Osteocyte (in vitro differentiated cells): ENCODE measurements around the gene TUBD1. TPM values are rescaled to one million over a fixed set of nuclear protein-coding genes. Genes with fewer than 3 reads are reported as not detected.

ENCODE experiments used
- DNase-seq: peaks from one replicate; pipeline ENCODE4 v3.0.0; 2021; ENCODE audit warnings: mixed read lengths; ENCODE audit not compliant: unreplicated experiment; ENCODE audit errors: extremely low spot score
- H3K27ac Mint-ChIP-seq: one replicate; pipeline ENCODE4 v1.8.0; 2021; ENCODE audit warnings: mild to moderate bottlenecking, mixed read lengths; ENCODE audit not compliant: unreplicated experiment
- H3K27me3 Mint-ChIP-seq: one replicate; pipeline ENCODE4 v1.8.0; 2021; ENCODE audit warnings: mixed read lengths; ENCODE audit not compliant: unreplicated experiment
- H3K36me3 Mint-ChIP-seq: one replicate; pipeline ENCODE4 v1.8.0; 2021; ENCODE audit warnings: mixed read lengths; ENCODE audit not compliant: unreplicated experiment
- H3K4me1 Mint-ChIP-seq: one replicate; pipeline ENCODE4 v1.8.0; 2021; ENCODE audit warnings: mixed read lengths; ENCODE audit not compliant: unreplicated experiment
- H3K4me3 Mint-ChIP-seq: one replicate; pipeline ENCODE4 v1.8.0; 2021; ENCODE audit warnings: mild to moderate bottlenecking, moderate library complexity, mixed read lengths; ENCODE audit not compliant: unreplicated experiment
- H3K9me3 Mint-ChIP-seq: one replicate; pipeline ENCODE4 v1.8.0; 2021; ENCODE audit warnings: mixed read lengths; ENCODE audit not compliant: unreplicated experiment
- total RNA-seq: library from RNA; stranded (reverse); gene quantifications from 2 replicates; pipeline ENCODE4 v1.2.1, GENCODE V29; 2021
- TF ChIP-seq, protein P1 (sequence below): fragments of 200-600 bp; sonication (generic); IDR thresholded peaks from 2 replicates; pipeline ENCODE4 v1.5.0; 2021; ENCODE audit warnings: antibody characterized with exemption, mild to moderate bottlenecking, moderate library complexity

TUBD1 gene
- total RNA-seq, 1 donor from 2014 or later = 6.9 TPM

DNA sequence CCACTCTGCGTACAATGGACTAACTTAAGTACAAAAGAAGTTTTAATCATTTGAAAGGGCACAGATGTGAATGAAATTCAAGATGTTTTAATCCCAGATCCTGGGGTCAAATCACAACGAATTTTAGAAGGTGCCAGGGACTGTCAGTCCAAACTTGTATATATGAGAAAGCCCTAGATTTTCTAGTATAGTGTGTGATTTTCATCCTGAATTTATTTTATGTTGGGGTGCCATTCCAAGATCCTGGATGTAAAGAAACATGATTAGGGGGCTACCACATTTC lies 64.3 kb downstream of the TUBD1 start:
- Mint-ChIP-seq H3K4me1 (peaks cover 74% of the 10 kb centered on the region), H3K27me3 (no peaks in the 10 kb centered on the region), H3K4me3 (no peak overlapping the region), H3K27ac (peak overlapping the region; percentile 88), H3K36me3 (peaks cover 2% of the 10 kb centered on the region), H3K9me3 (no peaks in the 10 kb centered on the region)
- DNase-seq = no peak
- TF ChIP-seq, protein P1, sequence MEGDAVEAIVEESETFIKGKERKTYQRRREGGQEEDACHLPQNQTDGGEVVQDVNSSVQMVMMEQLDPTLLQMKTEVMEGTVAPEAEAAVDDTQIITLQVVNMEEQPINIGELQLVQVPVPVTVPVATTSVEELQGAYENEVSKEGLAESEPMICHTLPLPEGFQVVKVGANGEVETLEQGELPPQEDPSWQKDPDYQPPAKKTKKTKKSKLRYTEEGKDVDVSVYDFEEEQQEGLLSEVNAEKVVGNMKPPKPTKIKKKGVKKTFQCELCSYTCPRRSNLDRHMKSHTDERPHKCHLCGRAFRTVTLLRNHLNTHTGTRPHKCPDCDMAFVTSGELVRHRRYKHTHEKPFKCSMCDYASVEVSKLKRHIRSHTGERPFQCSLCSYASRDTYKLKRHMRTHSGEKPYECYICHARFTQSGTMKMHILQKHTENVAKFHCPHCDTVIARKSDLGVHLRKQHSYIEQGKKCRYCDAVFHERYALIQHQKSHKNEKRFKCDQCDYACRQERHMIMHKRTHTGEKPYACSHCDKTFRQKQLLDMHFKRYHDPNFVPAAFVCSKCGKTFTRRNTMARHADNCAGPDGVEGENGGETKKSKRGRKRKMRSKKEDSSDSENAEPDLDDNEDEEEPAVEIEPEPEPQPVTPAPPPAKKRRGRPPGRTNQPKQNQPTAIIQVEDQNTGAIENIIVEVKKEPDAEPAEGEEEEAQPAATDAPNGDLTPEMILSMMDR = no peak

DNA sequence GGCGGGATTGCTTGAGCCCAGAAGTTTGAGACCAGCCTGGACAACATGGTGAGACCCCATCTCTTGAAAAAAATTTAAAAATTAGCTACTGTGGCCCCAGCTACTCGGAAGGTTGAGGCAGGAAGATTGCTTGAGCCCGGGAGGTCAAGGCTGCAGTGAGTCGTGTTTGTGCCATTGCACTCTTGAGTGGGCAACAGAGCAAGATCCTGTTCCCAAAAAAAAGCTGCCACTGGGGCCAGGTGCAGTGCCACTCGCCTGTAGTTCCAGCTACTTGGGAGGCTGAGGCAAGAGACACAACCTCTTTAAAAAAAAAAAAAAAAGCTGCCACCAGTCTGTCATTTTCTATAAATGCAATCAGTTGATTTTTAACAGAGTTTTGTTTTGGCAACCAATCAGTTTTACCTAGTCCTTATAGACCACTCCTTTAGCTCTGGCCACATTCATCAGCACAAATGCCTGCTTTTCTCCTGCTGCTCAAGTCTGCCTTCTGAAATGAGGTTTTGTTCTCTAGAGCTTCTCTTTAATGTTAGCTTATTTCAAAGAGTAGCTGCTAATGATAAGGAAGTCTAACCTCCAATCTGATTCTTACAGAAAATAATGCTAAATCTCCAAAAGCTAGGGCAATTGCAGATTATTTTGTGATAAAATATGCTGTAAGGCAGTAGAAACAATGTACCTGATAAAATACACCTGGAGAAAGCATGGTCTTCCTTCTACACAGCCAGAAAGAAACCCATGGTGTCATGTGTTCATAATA lies 64.8 kb downstream of the TUBD1 start:
- DNase-seq = no peak
- no peaks in the 10 kb centered on the region for H3K27me3 Mint-ChIP-seq
- H3K27ac Mint-ChIP-seq = peak overlapping the region; percentile 88
- TF ChIP-seq, protein P1 = no peak
- H3K4me1 Mint-ChIP-seq = peaks cover 70% of the 10 kb centered on the region
- no peaks in the 10 kb centered on the region for H3K9me3 Mint-ChIP-seq
- H3K4me3 Mint-ChIP-seq = no peak overlapping the region
- peaks cover 2% of the 10 kb centered on the region for H3K36me3 Mint-ChIP-seq

DNA sequence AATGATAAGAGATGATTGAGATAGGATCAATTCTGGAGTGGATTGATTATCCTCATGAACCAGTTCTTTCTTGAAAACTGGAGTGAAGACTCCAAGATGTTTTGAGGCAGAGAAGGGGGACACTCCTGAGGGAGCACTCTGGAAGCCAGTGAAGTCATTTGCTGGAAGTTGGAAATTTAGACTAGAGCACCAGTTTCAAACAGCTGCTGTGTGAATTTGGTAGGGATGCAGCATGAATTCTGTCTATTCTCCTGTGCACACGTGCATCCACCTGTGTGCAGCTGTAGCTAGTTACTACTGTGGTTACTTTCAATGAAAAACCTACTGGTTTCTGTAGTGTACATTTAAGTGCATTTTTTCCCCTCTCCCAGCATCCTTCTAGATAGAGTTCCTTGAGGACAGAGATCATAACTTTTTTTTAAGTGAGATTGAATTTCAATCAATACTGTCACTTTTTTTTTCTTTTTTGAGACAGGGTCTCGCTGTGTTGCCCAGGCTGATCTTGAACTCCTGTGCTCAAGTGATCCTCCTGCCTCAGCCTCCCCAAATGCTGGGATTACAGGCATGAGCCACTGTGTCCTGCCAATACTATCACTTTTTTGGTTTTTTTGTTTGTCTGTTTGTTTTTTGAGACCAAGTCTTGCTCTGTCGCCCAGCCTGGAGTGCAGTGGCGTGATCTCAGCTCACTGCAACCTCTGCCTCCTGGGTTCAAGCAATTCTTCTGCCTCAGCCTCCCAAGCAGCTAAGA lies 65.9 kb downstream of the TUBD1 start:
- Mint-ChIP-seq H3K9me3 (no peaks in the 10 kb centered on the region), H3K4me3 (no peak overlapping the region), H3K4me1 (peaks cover 69% of the 10 kb centered on the region)

DNA sequence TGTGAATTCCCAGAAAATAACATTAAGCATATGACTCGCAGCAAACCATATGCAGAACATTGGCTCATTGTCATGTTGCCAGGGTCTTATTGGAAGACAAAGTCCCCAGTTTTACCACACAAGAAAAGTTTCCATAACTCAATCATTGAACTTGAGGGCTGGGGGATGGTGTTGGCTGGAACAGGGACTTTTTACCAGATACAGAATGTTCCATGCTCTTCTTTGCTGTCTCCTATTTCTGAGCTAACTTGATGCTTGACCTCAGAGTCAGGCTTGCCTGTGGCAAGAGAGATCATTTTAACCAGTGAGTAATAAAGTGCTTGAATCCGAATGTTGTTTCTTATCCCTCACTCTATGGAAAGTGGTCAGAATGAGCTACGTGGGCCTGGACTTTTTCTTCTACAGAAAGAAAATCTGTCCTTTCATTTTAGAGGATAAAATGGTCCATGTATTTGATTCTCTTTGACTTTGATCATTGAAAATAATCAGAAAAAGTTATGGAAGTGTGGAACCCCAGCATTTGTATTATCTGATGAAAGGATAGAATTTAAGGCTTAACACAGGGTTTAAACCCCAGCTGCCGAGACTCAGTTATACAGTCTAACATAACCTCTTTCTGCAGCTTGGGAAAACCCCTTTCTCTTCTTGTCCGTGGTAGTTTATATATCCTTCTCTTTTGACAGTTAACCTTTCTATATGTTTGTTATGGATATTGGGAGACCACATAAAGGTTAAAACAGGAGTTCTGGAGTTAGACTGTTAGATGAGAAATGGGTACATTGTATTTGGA lies 67.0 kb downstream of the TUBD1 start:
- H3K36me3 Mint-ChIP-seq = peaks cover 8% of the 10 kb centered on the region
- no peaks in the 10 kb centered on the region for H3K27me3 Mint-ChIP-seq
- TF ChIP-seq, protein P1 = no peak
- H3K4me3 Mint-ChIP-seq = peak overlapping the region; percentile 36
- no peaks in the 10 kb centered on the region for H3K9me3 Mint-ChIP-seq
- peak overlapping the region; percentile 93 for H3K27ac Mint-ChIP-seq
- peaks cover 60% of the 10 kb centered on the region for H3K4me1 Mint-ChIP-seq
- DNase-seq = no peak

More for the DNA sequence above, 65.9 kb downstream of the TUBD1 start:
- TF ChIP-seq, protein P1 = no peak
- no peaks in the 10 kb centered on the region for H3K27me3 Mint-ChIP-seq
- DNase-seq = no peak
- peaks cover 8% of the 10 kb centered on the region for H3K36me3 Mint-ChIP-seq
- peak overlapping the region; percentile 93 for H3K27ac Mint-ChIP-seq

DNA sequence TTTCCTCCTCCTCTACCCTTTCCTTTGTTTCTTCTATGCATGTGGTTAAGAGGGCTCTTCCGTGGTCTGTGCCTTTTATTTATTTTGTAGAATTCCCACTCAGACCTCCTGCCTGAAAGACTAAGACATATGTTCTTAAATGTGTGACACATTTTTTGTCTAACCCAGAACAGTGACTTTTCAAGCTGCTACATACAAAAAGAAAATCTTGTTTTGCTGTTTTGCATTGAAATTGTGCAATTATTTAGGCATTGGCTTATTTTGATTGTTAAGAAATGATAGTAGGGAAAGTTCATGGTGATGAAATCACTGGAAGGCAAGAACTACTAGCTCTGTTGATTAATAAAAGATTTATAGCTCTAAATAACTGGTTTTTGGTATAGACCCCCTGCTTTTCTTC lies 76.8 kb downstream of the TUBD1 start:
- no peaks in the 10 kb centered on the region for H3K9me3 Mint-ChIP-seq
- H3K27me3 Mint-ChIP-seq = no peaks in the 10 kb centered on the region
- H3K4me3 Mint-ChIP-seq = no peak overlapping the region
- DNase-seq = no peak
- peaks cover 33% of the 10 kb centered on the region for H3K4me1 Mint-ChIP-seq
- peak overlapping the region; percentile 84 for H3K27ac Mint-ChIP-seq
- TF ChIP-seq, protein P1 = no peak
- peaks cover 22% of the 10 kb centered on the region for H3K36me3 Mint-ChIP-seq
